T-helper 17 cell (primary cell): ENCODE measurements around the gene SRPRB. TPM values are rescaled to one million over a fixed set of nuclear protein-coding genes. Genes with fewer than 3 reads are reported as not detected.

Experiments
- ATAC-seq: fragments of 150-1000 bp; cut with Tn5 transposase; 2 replicates; pipeline ENCODE4 v1.10.0; 2021; ENCODE audit warnings: mild to moderate bottlenecking, moderate library complexity
- DNase-seq, 3 donors: peaks; one replicate each; pipeline versions ENCODE4 v3.0.0 to v3.0.0-alpha.2; 2020 to 2021
- H3K9me3 ChIP-seq: one replicate; pipeline ENCODE4 v1.7.0; 2013; ENCODE audit warnings: low read length, mild to moderate bottlenecking; ENCODE audit not compliant: control insufficient read depth, poor library complexity, severe bottlenecking
- H3K27ac Mint-ChIP-seq: one replicate; pipeline ENCODE4 v1.8.0; 2022; ENCODE audit warnings: mild to moderate bottlenecking, moderate library complexity, mixed read lengths
- H3K27me3 Mint-ChIP-seq: one replicate; pipeline ENCODE4 v1.8.0; 2022; ENCODE audit warnings: mixed read lengths
- H3K36me3 Mint-ChIP-seq: one replicate; pipeline ENCODE4 v1.8.0; 2022; ENCODE audit warnings: low read depth, mixed read lengths
- H3K4me1 Mint-ChIP-seq: one replicate; pipeline ENCODE4 v1.8.0; 2022; ENCODE audit warnings: mild to moderate bottlenecking, mixed read lengths
- H3K4me3 Mint-ChIP-seq: one replicate; pipeline ENCODE4 v1.8.0; 2022; ENCODE audit warnings: mild to moderate bottlenecking, moderate library complexity, mixed read lengths
- total RNA-seq, 4 donors: library from RNA in 2 of 4; stranded (reverse) in 2 of 4; gene quantifications; one replicate each; pipeline ENCODE4 v1.2.3 and lab custom pipeline; 2022 to 2026

SRPRB gene
- total RNA-seq, 2 donors from 2014 or later = 34.5 to 37.3 TPM

DNA sequence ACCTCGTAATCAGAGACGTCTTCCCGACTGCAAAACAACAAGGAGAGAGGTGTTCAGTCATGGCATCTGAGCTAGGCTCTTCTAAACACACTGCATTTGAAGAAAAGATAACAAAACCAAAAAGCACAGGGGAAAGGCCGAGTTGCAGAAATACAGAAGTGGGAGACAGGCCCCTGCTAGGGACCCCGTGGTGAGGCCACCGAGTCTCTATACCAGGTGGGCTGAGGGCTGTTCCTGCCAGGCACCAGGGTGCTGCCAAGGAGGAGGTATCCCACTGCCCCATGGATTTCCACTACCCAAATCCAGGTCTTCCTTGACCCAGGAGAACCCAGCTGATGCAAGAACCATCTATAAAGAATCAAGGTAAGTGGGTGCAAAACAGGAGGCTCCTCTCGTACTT, 59.0 kb downstream of the SRPRB start:
- Mint-ChIP-seq H3K27me3 (peaks cover 35% of the 10 kb centered on the region), H3K27ac (no peak overlapping the region), H3K4me1 (peaks cover 6% of the 10 kb centered on the region), H3K36me3 (peaks cover 7% of the 10 kb centered on the region), H3K4me3 (no peak overlapping the region)
- ATAC-seq = no peak
- no peak for DNase-seq
- H3K9me3 ChIP-seq = no peaks in the 10 kb centered on the region

GRCh38 chr3:133865136-133865855, 59.7 kb downstream of the SRPRB start:
- Mint-ChIP-seq H3K4me3 (no peak overlapping the region), H3K4me1 (peaks cover 6% of the 10 kb centered on the region), H3K27ac (no peak overlapping the region), H3K36me3 (peaks cover 7% of the 10 kb centered on the region), H3K27me3 (peaks cover 35% of the 10 kb centered on the region)
- DNase-seq = no peak
- no peaks in the 10 kb centered on the region for H3K9me3 ChIP-seq
- ATAC-seq = no peak

- peaks cover 40% of the 10 kb centered on the region for H3K27me3 Mint-ChIP-seq
- no peak overlapping the region for H3K27ac Mint-ChIP-seq
- ATAC-seq (no peak), DNase-seq (no peak)
- H3K36me3 Mint-ChIP-seq = peaks cover 7% of the 10 kb centered on the region
- H3K4me3 Mint-ChIP-seq = no peak overlapping the region
- no peaks in the 10 kb centered on the region for H3K9me3 ChIP-seq
- H3K4me1 Mint-ChIP-seq = peaks cover 6% of the 10 kb centered on the region
Measured at GRCh38 chr3:133866141-133866540, 60.5 kb downstream of the SRPRB start.

GRCh38 chr3:133868186-133868585, 62.6 kb downstream of the SRPRB start:
- Mint-ChIP-seq H3K36me3 (peaks cover 7% of the 10 kb centered on the region), H3K4me1 (peaks cover 3% of the 10 kb centered on the region), H3K27ac (peak overlapping the region; percentile 71), H3K4me3 (no peak overlapping the region), H3K27me3 (peaks cover 43% of the 10 kb centered on the region)
- DNase-seq = no peak
- ATAC-seq = no peak
- H3K9me3 ChIP-seq = no peaks in the 10 kb centered on the region

- Mint-ChIP-seq H3K27ac (peak overlapping the region; percentile 71), H3K4me1 (peaks cover 3% of the 10 kb centered on the region), H3K4me3 (no peak overlapping the region), H3K36me3 (peaks cover 7% of the 10 kb centered on the region), H3K27me3 (peaks cover 46% of the 10 kb centered on the region)
- DNase-seq (no peak), ATAC-seq (no peak)
- no peaks in the 10 kb centered on the region for H3K9me3 ChIP-seq
Measured at GRCh38 chr3:133868758-133869475, 63.3 kb downstream of the SRPRB start.

GRCh38 chr3:133869586-133869985, 64.0 kb downstream of the SRPRB start:
- Mint-ChIP-seq H3K27ac (no peak overlapping the region), H3K4me3 (no peak overlapping the region), H3K27me3 (peaks cover 42% of the 10 kb centered on the region), H3K4me1 (peaks cover 3% of the 10 kb centered on the region), H3K36me3 (peaks cover 5% of the 10 kb centered on the region)
- H3K9me3 ChIP-seq = no peaks in the 10 kb centered on the region
- DNase-seq (no peak), ATAC-seq (no peak)

- Mint-ChIP-seq H3K36me3 (peaks cover 5% of the 10 kb centered on the region), H3K4me1 (peaks cover 3% of the 10 kb centered on the region)
Measured at GRCh38 chr3:133870822-133871221, 65.2 kb downstream of the SRPRB start.

More at GRCh38 chr3:133870822-133871221, 65.2 kb downstream of the SRPRB start:
- ATAC-seq (no peak), DNase-seq (no peak)
- H3K4me3 Mint-ChIP-seq = no peak overlapping the region
- H3K27me3 Mint-ChIP-seq = peaks cover 37% of the 10 kb centered on the region
- no peak overlapping the region for H3K27ac Mint-ChIP-seq
- no peaks in the 10 kb centered on the region for H3K9me3 ChIP-seq

Other genes with a start within 250 kb of the SRPRB start
- 100 to 1,000 TPM; 196 to 239 TPM for gene CDV3, start 232.1 kb upstream of the SRPRB start, total RNA-seq
- 10 to 100 TPM; 33.5 to 46.3 TPM for gene TOPBP1, start 143.9 kb upstream of the SRPRB start, total RNA-seq
- gene TF, start 59.4 kb upstream of the SRPRB start, total RNA-seq = 1 to 10 TPM in 1 of 2 donors, under 1 TPM in 1; 0.65 to 1.3 TPM
- gene RAB6B, start 90.1 kb downstream of the SRPRB start, total RNA-seq = 1 to 10 TPM; 1.8 to 4.3 TPM
- gene SLCO2A1, start 224.1 kb downstream of the SRPRB start, total RNA-seq = under 1 TPM in 1 of 2 donors, not detected in 1; 0.16 TPM